ENCODE data around the gene TREML1.
"Not testable (repeated sequence)": the region's sequence is repeated elsewhere in the genome, so short reads cannot be mapped to it uniquely, and the experiment has no call there.

The TREML1 gene

GRCh38 chr6:41153992-41154625 is at the start of gene TREML1:
Gene TREML1, minus strand, starts transcription at chr6:41154347. Its CDS starts 59 bp downstream, at chr6:41154288.
- no peak for DNase-seq (ENCODE audit: low spot score)

GRCh38 chr6:41201764-41202173 is 47.6 kb upstream of the TREML1 start:
- DNase-seq (ENCODE audit: low spot score): no peak

GRCh38 chr6:41200901-41201763 is 47.0 kb upstream of the TREML1 start, which contains the start of gene TREML2:
Gene TREML2, minus strand, starts transcription at chr6:41201149. Its CDS starts 141 bp downstream, at chr6:41201008.
- DNase-seq (ENCODE audit: low spot score): no peak

- DNase-seq (ENCODE audit: low spot score): no peak
These were observed 46.3 kb upstream of the TREML1 start for GRCh38 chr6:41200296-41200900.

DNA sequence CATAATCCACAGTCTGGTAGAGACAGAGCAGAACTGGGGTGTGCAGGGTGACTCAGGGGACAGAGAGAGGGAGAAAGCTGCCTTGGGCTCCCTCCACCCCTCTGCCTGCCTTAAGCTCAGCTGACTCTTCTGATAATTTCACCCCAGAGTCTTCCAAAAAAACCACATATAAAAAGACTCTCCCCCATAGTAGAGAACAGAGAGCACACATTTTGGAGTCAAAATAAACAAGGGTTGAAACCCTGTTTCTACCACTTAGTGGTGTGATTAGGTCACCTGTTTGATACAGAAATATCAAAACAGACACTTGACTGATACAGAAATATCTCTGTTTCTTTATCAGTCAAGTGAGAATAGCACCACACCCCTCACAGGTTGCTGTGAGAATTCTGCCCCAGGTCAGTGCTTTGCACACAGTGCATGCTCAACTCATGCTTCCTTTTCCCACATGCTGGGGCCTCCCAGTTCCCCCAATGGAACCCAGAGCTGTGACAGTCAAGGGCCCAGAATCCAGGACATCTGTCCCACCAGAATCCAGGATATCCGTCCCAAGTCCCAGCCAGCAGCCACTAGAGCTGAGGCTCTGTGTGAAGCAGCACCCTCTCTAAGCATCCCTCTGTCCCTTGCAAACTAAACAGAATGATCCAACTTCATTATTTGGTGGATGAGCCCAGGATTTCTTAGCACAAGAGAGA is 45.6 kb upstream of the TREML1 start:
- DNase-seq (ENCODE audit: low spot score): no peak

DNA sequence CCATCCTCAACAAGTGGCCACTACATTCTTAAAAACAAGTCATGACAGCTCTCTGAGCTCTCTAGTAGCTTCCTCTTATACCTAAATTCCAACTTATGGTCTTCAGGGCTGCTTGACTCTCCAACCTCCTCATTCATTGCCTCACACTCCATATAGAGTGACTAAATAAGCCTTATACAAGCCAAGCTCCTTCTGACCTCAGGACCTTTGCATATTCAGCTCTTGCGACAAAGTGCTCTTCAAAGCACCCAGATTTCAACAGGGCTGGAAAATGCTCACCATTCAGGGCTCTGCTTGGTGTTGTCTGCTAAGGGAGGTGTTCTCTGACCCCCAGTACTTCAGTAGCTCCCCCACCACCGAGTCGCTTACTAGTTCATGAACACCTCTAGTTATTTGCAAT is 43.1 kb upstream of the TREML1 start:
- DNase-seq (ENCODE audit: low spot score): no peak

DNA sequence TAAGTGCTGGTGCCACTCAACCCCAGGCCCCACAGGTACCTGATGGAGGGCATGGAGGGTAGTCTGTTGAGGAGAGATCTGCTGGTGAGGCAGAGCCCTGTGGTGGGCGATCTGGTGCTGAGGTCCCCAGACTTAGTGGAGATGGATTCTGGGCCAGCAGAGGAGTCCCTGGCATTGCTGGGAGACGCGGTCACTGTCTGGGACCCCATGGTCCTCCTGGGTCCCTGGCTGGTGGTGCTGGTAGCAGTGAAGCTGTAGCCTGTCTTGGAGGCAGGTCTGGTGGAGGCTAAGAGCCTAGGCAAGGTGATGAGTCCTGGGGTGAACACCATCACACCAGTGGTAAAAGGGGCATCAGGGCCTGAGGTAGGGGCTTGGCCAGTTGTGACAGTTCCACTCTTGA is 40.2 kb upstream of the TREML1 start:
- DNase-seq (ENCODE audit: low spot score): no peak

DNA sequence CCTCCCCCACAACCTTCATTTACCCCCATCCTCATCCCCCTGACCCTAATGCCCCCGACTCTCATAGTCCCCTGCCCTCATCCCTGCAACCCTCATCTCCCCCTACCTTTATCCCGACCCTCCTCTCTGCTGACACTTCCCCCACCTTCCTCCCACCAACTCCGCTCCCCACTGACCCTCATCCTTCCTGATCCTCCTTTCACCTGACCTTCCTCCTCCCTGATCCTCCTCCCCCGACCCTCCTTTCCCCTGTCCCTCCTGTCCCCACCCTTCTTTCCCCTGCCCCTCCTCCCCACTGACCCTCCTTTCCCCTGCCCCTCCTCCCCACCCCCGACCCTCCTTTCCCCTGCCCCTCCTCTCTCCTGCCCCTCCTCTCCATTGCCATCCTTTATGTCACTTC is 39.7 kb upstream of the TREML1 start:
- DNase-seq (ENCODE audit: low spot score): no peak

DNA sequence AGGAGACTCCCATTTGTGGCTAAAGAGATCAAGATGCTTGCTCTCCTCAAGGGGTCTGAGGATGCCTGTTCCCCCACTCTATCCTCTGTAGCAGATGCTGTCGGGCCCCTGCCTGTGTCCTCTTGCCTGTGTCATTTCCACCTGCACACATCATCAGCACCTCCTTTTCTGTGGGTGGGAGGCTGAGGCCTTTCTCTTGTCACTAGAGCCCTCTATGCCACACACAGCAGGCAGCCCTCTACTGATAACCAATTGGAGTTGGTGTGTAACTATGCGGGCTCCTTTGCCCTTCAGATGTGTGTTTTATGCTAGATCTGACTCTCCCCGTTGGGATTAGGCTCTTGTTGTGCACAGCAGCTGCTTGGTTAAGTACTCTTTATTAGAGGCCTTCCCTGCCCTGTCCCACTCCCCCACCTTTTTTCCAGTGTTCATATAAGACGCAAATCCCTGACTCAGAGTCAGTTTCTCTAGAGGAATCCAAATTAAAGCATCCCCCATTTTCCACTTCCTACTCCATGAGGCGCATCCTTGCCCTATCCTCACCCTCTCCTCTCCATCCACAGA is 39.1 kb upstream of the TREML1 start:
- no peak for DNase-seq (ENCODE audit: low spot score)

- no peak for DNase-seq (ENCODE audit: low spot score)
These were observed 37.4 kb upstream of the TREML1 start for GRCh38 chr6:41191569-41191968.

DNA sequence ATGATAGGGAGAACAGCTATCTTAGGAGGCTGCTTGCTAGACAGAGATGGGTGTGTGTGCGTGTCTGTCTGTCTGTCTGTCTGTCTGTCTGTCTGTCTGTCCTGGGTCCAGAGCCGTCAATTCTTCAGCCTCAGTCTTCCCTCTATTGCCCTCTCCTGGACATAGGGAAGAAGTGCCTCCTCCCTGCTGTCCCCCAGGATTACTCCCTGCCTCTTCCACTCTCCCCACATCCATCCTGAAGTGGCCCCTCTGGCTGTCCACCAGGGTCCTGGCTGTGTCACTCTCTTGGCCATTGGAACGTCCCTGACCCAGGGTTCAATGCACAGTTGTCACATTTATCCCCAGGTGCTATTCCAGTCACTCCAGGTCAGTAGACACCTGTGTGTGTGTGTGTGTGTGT is 36.6 kb upstream of the TREML1 start:
- no peak for DNase-seq (ENCODE audit: low spot score)

DNA sequence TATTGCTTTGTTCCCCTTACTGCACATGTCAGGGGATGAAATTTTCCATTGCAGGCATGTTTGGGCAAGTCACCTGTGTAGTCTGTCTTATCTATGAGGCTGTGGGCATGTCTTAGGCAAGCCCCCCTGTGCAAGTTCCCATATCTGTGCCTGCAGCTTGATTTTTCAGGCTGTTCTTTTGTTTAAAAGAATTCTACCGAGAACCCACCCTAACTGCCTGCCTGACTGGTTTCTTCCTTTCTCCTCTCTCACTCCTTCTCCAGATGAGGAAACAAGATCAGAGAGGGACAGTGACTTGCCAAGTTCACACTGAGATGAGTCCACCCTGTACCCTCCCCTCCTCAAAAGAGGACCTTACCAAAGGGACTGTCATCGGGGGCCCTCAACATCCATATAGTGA is 35.8 kb upstream of the TREML1 start:
- no peak for DNase-seq (ENCODE audit: low spot score)

- DNase-seq (ENCODE audit: low spot score): not testable (repeated sequence)
These were observed 34.9 kb upstream of the TREML1 start for GRCh38 chr6:41189046-41189445.

DNA sequence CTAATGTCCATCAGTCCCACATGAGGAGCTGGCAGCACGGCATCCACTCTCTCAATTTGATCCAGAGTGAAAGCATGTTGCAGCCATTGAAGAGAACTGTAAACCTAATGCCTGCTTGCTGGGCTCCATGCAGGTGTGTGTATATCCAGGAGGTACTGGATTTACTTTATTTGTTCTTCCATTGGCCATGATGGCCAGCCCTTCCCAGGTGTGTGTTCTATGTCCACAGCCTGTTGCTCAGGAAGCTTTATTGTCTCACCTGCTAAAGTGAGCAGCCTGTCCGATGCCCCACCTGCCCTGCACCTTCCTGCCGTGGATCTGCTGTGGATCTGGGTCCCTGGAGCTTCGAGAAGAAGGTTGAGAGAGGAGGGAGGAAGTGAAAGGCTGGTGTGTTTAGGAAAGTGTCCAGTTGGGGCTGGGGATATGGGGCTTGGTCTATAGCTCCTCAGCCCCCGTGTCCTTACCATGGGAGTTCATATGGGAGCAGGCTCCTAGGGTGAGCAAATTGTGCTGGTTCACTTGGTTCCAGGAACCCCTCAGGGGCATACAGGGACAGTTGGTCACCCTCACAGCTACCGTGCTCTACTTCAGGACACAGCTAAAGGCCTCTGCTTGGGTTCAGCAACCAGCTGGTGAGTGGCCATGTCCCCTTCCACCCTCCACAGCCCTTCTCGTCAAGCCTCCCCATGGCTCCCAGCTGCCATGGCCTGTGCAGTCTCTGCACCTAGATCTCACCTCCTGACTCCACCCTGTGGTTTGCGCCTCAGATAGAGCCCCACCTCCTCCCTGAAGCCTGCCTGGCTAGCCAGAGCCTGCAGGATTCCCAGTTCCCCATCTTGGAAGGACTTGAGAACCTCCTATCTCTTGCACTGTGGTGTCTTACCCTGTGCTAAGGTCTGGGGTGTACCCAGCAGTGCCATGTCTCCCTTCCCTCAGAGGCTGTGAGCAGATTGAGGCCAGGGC is 34.1 kb upstream of the TREML1 start:
- DNase-seq (ENCODE audit: low spot score): no peak

DNA sequence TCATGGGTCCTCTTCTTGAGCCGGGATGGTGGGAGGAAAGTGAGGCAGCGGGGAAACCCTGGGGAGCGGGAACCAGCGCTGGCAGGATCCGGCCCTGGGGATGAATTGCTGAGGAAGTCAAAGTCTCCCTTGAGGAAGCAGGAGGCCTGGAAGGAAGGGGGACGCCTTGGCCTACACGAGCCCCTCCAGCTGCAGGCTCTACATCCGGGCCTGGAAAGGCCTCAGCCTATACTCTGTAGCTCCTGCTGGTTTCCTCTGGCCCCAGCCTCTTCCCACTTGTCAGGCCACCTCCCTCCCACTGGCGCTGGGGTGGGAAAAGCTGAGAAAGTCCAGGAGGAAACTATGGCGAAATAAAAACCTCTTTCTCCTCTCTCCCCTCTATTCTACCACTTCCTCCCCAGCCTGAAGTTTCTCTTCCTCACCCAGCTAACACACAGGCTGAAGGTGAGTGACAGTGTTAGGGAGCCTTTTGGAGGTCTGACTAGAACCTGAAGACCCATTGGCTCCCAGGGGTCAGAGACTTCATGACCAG is 31.9 kb upstream of the TREML1 start:
- DNase-seq (ENCODE audit: low spot score): no peak

GRCh38 chr6:41184761-41185160 is 30.6 kb upstream of the TREML1 start:
- no peak for DNase-seq (ENCODE audit: low spot score)

DNA sequence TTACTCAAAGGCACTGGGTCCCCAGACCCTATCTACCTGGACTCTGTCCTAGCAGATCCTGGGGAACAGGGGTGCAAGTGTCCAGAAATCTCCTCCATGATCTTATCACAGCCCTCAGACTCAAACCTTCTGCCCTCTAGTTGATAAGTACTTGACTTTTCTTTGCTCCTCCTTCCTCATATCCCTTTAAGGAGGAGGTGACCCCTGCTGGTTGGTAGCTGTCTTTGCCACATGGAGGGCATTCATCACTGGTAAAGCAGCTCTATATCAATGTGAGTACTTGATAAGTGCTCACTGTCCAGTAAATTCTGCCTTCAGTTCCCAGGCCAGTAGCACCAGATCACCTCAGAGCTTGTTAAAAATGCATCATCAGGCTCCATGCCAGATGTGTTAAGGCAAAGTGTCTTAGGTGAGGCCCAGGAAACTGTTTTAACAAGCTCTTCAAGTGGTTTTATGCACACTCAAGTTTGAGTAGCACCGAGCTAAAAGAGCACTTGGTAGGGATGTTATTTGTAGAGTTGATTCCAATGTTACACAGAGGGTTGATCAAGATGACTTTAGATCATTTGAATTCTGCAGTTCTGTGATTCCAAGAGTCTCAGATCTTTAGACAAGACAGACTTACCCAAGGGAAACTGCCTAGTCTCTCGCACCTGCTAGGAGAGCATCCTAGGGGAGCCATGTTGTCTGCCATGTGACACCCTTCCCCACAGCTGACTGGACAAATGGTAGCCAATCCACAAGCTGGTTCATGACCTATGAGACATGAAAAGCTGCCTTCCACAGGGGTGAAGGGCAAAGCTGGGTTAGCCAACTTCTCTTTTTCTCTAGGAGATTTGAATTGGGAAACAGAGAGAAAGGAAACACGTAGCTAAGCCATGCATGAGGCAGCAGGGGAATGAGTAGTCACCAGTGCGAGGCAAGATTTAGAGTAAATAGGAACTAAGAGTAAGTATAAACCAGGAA is 28.2 kb upstream of the TREML1 start:
- DNase-seq (ENCODE audit: low spot score): peak; percentile 61

- DNase-seq (ENCODE audit: low spot score): no peak
These were observed 27.4 kb upstream of the TREML1 start for GRCh38 chr6:41181566-41181965.

DNA sequence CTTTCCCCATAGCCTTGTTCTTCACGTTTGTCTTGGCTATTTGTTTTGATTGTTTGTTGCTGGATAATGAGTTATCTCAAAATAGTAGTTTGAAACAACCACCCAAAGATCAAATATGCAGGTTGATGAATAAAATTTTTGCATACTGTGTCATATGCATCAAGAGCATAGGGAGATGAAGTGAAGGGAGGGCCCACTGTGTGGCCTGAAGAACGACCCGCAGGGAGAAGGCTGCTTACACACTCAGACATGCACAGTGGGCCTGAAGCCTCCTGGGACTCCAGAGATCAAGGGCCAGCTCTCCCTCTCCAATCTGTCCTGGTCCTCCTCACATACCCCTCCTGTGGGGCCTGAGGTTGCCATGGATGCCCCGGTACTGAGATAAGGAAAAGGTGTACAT is 25.0 kb upstream of the TREML1 start:
- no peak for DNase-seq (ENCODE audit: low spot score)

Data from RKO (cell line).